AG09319 (cell line): ENCODE measurements around the gene ABCA4.

Experiments
- DNase-seq: peaks from one replicate; pipeline ENCODE4 v3.0.0-alpha.2; 2010; ENCODE audit warnings: low read depth; ENCODE audit errors: extremely low read depth
- CTCF ChIP-seq: IDR thresholded peaks from 2 replicates; pipeline ENCODE4 v1.5.1; 2011; ENCODE audit warnings: low read depth, mild to moderate bottlenecking, inconsistent platforms, low read length, moderate library complexity

Gene ABCA4

GRCh38 chr1:94103608-94104007 lies 17.3 kb downstream of the ABCA4 start:
- DNase-seq = no peak
- TF ChIP-seq CTCF = no peak

- DNase-seq = no peak
- no peak for TF ChIP-seq CTCF
Observed at GRCh38 chr1:94101613-94102525, 19.1 kb downstream of the ABCA4 start.

- DNase-seq = no peak
- no peak for TF ChIP-seq CTCF
Observed at GRCh38 chr1:94100785-94101612, 19.9 kb downstream of the ABCA4 start.

- no peak for DNase-seq
- no peak for TF ChIP-seq CTCF
Observed at GRCh38 chr1:94100129-94100784, 20.7 kb downstream of the ABCA4 start.

- no peak for DNase-seq
- no peak for TF ChIP-seq CTCF
Observed at GRCh38 chr1:94099303-94099702, 21.6 kb downstream of the ABCA4 start.

- DNase-seq = no peak
- TF ChIP-seq CTCF = no peak
Observed at GRCh38 chr1:94098585-94099111, 22.3 kb downstream of the ABCA4 start.
